ENCODE measurements around the gene NINJ1.

Gene NINJ1

GRCh38 chr9:93132287-93132927, 1.6 kb downstream of the NINJ1 start:
- DNase-seq, result no peak

GRCh38 chr9:93131599-93132286, 2.3 kb downstream of the NINJ1 start:
- no peak for DNase-seq

GRCh38 chr9:93130861-93131481, 3.1 kb downstream of the NINJ1 start:
- no peak for DNase-seq

GRCh38 chr9:93129691-93130500, 4.2 kb downstream of the NINJ1 start:
- no peak for DNase-seq

DNA sequence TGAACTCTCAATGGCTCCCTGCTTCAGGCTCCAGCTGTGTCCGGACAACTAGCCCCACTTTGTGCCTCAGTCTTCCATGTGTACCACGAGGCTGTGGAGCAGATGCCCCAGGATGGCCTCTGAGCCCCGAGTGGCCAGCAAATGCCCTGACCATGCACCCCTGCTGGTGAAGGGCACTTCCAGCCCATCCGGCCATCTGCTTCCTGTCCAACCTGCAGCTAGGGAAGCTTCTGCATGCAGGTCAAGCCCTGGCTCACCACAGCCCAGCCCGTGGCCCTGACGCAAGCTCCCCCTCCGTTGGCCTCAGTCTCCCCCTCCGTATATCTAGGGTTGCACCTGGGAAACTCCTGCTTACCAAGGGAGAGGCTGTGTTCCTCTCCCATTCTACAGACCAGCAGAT, 4.8 kb downstream of the NINJ1 start:
- no peak for DNase-seq

DNA sequence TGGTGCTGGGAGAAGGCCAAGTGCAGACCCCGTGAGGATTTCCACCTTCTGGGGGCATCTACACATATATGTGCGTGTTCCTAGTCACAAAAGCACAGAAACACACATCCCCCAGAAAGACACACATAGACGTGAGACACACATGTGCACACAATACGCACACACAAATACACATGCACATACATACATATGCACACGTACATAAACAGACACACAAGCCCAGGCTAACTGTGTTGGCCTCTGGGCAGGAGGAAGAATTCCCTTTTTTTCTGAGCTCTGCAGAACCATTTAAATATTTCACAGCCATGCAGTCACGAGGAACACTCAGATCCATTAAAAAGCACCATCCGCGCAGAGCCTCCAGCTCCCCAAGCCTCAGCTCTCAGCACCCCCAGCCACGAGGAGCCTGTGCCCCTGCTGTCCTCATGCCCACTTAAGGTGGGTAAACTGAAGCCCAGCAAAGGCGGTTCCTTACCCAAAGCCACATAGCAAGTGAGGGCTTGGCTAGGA, 5.3 kb downstream of the NINJ1 start:
- no peak for DNase-seq

DNA sequence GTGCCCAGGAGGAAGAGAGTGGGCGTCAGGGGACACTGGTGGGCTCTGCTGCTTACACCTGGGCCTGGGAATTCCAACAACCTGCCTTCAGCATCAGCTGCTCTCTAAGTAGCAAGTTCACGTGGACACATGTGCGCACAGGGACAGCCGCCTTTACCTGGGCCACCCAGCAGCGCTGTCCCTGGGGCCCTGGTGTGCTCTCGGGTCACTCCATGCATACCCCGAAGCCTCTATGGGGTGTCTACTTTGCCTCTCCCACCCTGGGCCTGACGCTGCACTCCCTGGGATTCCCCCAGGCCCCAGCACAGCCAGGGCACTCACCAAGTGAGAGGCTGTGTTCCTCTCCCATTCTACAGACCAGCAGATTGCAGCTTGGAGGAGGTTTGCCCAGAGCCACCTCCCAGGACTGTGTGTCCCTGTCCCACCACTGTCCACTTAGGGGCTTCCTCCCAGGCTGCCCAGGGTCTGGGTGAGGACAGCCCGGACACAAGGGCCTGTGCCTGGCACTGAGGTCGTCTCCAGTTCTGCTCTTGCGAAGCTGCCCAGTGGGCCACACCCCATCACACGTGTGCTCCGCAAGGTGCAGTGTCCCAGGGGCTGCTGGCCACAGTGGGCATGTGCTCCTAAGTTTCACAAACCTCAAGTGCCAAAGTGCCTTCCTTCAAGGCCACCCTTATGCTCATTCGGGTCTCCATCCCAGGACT, 5.9 kb downstream of the NINJ1 start:
- DNase-seq, result no peak

- DNase-seq, result no peak
Measured at GRCh38 chr9:93127395-93127911, 6.6 kb downstream of the NINJ1 start.

GRCh38 chr9:93126825-93127368, 7.2 kb downstream of the NINJ1 start:
- DNase-seq, result no peak

DNA sequence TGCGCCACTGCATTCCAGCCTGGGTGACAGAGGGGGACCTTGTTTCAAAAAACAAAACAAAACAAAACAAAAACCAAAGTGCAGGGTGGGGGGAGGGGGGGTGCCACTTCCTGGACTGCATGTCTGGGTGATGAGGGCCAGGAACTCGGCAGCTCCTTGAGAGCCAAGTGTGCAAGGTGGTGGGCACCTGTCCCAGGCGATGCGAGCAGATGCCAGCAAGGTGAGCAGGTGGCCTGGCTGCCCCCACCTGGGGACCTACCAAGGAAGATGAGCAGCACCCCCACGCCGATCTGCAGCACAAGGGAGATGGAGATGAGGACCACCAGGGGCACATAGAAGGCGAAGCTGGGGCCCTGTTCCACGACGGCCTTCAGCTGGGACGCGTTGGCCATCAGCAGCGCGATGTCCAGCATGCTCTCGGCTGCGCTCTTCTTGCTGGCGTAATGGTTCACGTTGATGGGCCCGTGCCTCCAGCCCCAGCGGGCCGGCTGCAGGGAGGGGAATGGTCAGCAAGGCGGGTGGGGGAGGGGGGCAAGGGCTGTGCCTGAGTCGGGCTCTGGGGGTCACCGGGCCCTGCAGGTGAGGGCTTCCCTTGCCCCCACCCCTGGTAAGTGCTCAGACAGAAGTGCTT, 7.8 kb downstream of the NINJ1 start:
- no peak for DNase-seq

GRCh38 chr9:93125331-93125894, 8.6 kb downstream of the NINJ1 start:
- DNase-seq, result no peak

- DNase-seq, result no peak
Measured at GRCh38 chr9:93124793-93125192, 9.3 kb downstream of the NINJ1 start.

DNA sequence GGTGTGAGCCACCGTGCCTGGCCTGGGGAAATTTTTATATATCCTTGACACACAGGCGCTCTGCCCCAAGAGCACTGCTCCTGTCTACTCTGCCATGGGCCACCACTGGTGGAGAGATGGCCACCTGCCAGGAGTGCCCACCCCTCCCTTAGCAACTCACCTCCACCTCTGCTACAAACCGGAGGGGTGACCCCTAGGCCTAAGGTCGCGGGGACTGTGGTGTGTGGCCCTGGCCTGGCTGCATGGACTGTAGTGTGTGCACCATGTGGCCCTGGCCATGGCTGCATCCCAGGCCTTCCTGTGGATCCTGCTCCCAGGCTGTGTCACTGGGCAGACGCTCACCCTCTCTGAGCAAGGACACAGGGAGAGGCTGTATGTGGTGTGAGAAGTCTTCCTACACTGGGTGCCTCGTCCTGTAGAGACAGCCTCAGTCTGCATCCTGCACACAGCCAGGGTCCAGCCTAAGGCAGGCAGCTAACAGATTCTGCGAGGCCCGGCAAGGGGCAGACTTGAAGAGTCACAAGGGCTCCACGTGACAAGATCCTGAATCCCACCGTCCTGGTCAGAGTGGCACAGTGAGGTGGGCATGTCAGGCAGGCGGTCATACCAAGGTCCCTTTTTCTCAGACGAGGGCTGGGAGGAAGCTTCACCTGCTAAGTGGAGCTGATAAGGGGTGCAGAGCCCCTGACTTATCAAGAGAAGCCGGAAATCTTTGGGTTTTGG, 10.3 kb downstream of the NINJ1 start:
- DNase-seq, result no peak

DNA sequence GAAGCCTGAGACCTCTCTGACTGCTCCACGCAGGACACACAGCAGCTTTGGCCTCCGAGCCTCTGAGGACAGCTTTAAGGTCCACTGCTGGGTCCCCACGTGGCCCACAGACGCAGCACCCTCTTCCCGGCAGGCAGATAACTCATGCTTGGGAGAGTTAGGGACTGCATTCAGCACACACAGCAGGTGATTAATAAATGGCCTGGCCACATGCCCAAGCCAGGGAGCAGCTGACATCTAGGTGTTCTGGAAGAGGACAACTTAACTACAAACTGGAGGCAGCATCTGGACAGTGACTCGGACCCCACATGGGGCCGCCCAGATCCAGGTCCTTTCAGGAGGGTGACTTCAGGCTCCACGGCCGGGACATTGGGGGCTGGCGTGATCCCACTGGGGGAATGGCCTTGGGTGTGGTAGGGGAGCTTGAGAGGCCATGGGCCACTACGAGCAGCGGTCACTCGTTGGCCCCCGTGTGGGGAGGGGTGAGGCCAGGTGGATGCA, 11.3 kb downstream of the NINJ1 start:
- DNase-seq, result no peak

DNA sequence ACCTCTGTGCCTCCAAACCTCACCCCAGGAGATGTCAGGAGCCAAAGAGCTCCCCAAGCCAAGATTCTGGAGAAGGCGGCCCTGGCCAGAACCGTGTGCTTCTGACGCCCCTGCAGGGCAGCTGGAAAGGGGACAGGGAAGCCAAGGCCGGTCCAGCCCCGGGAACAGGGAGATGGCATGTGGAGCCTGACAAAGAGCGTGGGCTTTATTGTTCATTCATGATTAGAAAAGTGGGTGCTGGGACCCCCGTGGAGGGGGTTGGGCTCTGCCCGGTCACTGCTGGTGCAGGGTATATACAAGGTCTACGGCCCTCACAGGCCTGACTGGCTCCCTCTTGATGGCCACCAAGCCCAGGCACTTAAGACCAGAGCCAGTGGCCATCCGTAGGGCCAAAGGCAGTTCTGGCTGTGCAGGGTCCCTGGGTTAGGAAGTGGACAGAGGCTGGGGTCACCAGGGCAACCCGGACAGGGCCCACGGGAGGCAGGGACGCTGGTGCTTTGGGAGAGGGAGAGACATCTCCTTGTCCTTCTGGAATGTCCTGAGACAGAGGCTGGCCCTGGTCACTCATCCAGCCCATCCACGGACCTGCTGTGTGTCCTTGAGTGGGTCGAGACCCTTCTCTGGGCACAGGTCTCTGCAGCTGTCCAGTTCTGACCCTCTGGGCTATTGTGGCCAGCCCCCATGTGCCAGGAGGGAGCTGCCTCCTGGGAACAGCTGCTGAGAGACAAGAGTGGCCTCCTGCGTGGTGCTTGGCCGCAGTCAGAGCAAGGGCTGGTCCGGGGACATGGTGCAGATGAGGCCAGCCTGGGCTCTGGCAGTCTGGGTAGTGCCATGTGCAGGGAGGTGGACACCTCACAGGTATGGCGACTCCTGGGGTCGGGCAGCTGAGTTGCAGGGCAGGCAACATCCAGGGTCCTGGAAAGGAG, 12.5 kb downstream of the NINJ1 start:
- DNase-seq, result no peak

GRCh38 chr9:93120846-93121315, 13.2 kb downstream of the NINJ1 start:
- no peak for DNase-seq

- DNase-seq, result peak; percentile 95
Measured at GRCh38 chr9:93119953-93120845, 13.9 kb downstream of the NINJ1 start.

- DNase-seq, result no peak
Measured at GRCh38 chr9:93119703-93119952, 14.4 kb downstream of the NINJ1 start.
